ENCODE measurements around the gene HSP90B1.

Gene HSP90B1

DNA sequence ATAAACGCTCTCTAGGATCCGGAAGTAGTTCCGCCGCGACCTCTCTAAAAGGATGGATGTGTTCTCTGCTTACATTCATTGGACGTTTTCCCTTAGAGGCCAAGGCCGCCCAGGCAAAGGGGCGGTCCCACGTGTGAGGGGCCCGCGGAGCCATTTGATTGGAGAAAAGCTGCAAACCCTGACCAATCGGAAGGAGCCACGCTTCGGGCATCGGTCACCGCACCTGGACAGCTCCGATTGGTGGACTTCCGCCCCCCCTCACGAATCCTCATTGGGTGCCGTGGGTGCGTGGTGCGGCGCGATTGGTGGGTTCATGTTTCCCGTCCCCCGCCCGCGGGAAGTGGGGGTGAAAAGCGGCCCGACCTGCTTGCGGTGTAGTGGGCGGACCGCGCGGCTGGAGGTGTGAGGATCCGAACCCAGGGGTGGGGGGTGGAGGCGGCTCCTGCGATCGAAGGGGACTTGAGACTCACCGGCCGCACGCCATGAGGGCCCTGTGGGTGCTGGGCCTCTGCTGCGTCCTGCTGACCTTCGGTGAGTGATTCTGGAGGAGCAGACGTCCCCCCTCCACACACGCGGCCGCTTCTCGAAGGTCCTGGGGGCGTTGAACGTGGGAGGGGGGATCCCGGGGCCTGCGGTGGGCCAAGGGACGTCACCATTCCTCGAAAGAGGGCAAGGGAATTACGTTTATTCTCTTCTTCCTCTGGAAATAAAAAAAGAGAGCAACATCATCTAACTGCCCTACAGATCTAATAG, at the start of gene HSP90B1:
TSS of gene HSP90B1 (plus strand) at position 377 of the 753 bp plus-strand sequence. CDS start at position 483, 106 bp downstream.
- in situ Hi-C loops (cut with MboI; ENCODE audit: low sequenced_read_pairs) = no loop called here

DNA sequence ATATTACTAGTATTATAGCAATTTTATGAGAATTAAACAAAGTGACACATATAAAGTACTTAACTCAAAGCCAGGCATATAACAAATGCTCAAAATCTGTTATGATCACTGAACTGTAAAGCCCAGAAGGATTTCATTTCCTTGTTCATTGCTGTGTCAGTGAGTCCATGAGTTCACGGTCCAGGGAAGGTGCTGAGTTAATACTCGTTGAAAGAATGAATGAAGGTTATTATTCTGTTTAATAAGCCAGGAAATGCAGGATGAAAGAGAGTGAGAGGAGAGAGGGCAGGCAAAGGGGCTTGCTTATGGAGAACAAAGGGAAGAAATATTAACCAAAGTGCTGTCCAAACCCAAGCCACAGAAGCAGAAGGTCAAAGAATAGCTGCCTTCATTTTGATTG, 48.9 kb upstream of the HSP90B1 start:
- in situ Hi-C loops (cut with MboI; ENCODE audit: low sequenced_read_pairs) = loop anchor here (10.0 kb wide), 1 partner anchor 224 kb away; no protein-coding TSS in a partner anchor

DNA sequence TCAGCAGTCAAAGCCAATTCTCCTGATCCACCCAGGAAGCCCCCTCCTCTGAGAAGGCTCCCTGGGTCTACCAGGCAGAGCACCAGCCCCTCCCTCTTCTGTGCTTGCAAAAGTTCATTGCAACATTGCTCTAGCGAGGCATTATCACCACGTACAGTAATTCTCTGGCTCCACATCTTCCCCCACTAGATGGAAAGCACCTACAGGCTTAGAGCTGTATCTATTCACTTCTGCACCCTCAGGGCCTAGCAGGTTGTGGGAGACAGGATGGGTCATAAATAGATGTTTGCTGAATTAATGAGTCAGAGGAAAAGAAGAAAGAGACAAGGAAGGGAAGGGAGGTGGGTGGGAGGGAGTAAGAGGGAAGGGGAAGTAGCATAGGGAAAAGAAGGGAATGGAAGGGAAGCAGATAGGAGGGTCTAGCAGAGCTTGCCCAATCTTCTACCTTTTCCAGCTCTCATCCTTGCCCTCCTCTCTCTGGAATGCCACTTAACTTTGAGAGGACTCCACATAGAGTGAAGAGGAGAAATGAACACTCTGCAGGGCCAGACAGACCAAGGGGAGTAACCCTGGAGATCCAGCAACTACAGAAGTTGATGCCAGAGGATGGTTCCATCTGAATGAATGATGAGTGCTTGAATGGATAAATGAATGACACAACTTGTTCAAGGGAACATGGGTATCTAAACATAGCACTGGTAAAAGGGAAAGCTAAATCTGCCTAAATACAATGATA, 47.2 kb upstream of the HSP90B1 start:
- in situ Hi-C loops (cut with MboI; ENCODE audit: low sequenced_read_pairs) = loop anchor here (10.0 kb wide), 1 partner anchor 222 kb away; no protein-coding TSS in a partner anchor

DNA sequence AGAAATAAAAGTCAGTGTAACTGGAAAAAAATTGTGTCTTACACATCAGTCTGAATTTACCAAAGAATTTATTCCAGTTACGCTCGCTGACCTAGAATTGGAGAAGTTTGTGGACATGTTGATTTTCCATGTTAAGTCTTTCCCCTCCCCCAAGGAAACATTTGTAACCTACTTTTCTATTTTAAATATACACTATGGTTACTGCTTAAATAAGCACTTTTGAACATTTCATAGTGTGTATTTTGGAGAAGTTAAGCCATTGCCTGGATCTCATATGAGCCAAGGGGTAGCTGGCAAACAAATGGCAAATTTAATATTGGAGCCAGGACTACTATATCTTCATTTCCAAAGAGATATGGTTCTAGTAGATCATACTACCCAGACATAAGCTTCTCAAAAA, 46.3 kb upstream of the HSP90B1 start:
- in situ Hi-C loops (cut with MboI; ENCODE audit: low sequenced_read_pairs) = loop anchor here (10.0 kb wide), 1 partner anchor 221 kb away; no protein-coding TSS in a partner anchor

GRCh38 chr12:103884316-103884715, 45.9 kb upstream of the HSP90B1 start:
- in situ Hi-C loops (cut with MboI; ENCODE audit: low sequenced_read_pairs) = loop anchor here (10.0 kb wide), 1 partner anchor 220 kb away; no protein-coding TSS in a partner anchor

- in situ Hi-C loops (cut with MboI; ENCODE audit: low sequenced_read_pairs) = loop anchor here (10.0 kb wide), 1 partner anchor 219 kb away; no protein-coding TSS in a partner anchor
Measured at GRCh38 chr12:103886195-103886797, 43.9 kb upstream of the HSP90B1 start.

- in situ Hi-C loops (cut with MboI; ENCODE audit: low sequenced_read_pairs) = loop anchor here (10.0 kb wide), 1 partner anchor 217 kb away; no protein-coding TSS in a partner anchor
Measured at GRCh38 chr12:103887738-103888137, 42.5 kb upstream of the HSP90B1 start.

DNA sequence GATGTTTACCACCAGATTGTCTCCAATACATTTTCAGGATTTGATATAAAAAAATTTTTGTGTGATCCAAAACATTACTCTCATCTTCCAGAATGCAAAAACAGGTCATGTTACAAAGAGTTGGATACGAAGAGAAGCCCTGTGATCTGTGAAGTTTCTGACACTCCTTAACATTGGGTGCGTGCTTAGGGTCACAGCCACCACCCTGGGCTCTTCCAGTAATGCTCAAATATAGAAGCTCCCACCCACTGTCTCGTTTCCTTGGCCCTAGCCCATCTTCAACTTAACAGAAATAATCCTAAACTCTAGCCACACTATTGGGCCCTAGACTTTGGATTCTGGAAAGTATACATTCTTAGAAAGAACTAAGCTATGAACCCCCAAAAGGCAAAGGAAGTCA, 32.9 kb upstream of the HSP90B1 start:
- in situ Hi-C loops (cut with MboI; ENCODE audit: low sequenced_read_pairs) = no loop called here

DNA sequence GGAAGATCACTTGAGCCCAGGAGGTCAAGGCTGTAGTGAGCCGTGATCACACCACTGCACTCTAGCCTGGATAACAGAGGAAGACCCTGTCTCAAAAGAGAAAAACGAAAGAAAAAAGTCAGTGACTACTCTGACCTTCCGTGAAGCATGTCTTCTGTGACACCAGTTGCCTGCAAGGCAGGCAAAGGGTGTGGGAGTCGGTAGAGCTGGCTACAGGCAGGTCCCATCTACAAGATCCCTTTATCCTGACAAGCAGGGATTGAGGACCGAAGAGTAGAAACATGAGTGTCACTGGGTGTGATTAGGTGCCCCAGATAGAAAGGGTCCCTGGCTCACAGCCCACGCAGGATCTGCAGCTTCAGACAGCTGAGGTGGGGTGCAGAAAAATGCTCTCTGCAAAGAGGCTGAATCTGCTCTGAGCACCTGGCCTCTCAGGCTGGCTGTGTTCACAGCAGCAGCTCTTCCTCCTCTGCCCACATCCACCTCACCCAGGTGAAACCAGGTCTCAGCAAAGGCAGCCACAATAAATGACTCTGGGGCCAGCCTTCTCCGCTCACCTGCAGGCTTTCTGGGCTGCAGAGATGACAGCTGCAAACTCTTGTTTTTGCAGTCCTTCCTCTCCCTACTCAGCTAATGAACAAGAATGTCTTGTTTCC, 28.6 kb upstream of the HSP90B1 start:
- in situ Hi-C loops (cut with MboI; ENCODE audit: low sequenced_read_pairs) = no loop called here

- in situ Hi-C loops (cut with MboI; ENCODE audit: low sequenced_read_pairs) = no loop called here
Measured at GRCh38 chr12:103903993-103904392, 26.2 kb upstream of the HSP90B1 start.

- in situ Hi-C loops (cut with MboI; ENCODE audit: low sequenced_read_pairs) = no loop called here
Measured at GRCh38 chr12:103905730-103906349, 24.4 kb upstream of the HSP90B1 start.

- in situ Hi-C loops (cut with MboI; ENCODE audit: low sequenced_read_pairs) = no loop called here
Measured at GRCh38 chr12:103908246-103908541, 22.0 kb upstream of the HSP90B1 start.

DNA sequence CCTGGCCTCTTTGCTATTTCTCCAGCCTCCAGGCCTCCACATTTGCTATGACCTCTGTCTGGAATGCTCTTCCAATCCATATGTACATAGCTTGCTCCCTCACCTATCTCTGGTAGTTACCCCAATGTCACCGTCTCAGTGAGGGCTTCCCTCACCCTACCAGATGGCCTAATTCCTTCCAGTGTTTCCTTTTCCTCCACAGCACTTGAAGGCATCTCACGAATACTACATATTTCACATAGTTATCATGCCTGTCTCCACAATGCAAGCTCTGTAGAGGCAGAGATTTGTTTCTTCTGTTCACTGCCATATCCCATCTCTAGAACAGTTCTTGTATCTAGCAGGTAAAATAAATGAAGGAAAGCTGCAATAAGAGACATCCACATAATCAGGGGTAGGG, 21.3 kb upstream of the HSP90B1 start:
- in situ Hi-C loops (cut with MboI; ENCODE audit: low sequenced_read_pairs) = no loop called here

- in situ Hi-C loops (cut with MboI; ENCODE audit: low sequenced_read_pairs) = no loop called here
Measured at GRCh38 chr12:103909811-103910210, 20.4 kb upstream of the HSP90B1 start.

GRCh38 chr12:103912069-103912468, 18.1 kb upstream of the HSP90B1 start:
- in situ Hi-C loops (cut with MboI; ENCODE audit: low sequenced_read_pairs) = no loop called here

GRCh38 chr12:103913100-103913499, 17.1 kb upstream of the HSP90B1 start:
- in situ Hi-C loops (cut with MboI; ENCODE audit: low sequenced_read_pairs) = no loop called here

DNA sequence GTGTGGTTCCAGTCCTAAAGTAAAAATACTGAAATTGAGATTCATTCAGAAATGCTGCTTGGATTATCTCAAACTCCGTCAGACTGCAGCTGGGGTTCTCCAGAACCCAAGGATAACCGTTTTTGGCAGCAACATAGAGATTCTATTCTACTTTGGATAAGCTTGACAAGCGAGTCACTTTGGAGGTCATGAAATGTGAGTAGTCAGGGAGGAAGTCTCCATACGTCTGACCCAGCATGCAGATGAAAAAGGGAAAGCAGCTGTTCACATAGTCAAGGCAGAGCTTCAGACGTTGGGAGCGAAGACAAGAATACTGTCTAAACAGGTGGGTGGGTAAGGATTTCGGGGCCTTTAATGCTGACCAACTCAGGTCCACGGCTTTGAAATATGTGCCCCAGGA, 14.9 kb upstream of the HSP90B1 start:
- in situ Hi-C loops (cut with MboI; ENCODE audit: low sequenced_read_pairs) = no loop called here

DNA sequence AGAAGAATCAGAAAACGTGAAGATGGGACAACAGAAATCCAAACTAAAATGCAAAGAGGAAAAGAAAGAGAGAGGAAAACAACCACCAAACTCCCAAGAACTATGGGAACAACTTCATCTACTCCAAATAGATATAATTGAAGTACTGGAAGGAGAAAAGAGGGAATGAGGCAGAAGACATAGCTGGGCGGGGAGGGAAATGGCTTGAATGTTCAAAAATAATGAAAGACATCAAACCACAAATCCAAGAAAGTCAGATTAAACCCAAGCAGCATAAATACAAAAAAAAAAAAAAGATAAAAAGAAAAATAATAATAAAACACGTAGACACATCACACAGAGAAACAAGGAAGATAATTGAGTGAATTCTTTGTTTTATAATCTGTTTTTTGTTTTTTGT, 12.3 kb upstream of the HSP90B1 start:
- in situ Hi-C loops (cut with MboI; ENCODE audit: low sequenced_read_pairs) = no loop called here

DNA sequence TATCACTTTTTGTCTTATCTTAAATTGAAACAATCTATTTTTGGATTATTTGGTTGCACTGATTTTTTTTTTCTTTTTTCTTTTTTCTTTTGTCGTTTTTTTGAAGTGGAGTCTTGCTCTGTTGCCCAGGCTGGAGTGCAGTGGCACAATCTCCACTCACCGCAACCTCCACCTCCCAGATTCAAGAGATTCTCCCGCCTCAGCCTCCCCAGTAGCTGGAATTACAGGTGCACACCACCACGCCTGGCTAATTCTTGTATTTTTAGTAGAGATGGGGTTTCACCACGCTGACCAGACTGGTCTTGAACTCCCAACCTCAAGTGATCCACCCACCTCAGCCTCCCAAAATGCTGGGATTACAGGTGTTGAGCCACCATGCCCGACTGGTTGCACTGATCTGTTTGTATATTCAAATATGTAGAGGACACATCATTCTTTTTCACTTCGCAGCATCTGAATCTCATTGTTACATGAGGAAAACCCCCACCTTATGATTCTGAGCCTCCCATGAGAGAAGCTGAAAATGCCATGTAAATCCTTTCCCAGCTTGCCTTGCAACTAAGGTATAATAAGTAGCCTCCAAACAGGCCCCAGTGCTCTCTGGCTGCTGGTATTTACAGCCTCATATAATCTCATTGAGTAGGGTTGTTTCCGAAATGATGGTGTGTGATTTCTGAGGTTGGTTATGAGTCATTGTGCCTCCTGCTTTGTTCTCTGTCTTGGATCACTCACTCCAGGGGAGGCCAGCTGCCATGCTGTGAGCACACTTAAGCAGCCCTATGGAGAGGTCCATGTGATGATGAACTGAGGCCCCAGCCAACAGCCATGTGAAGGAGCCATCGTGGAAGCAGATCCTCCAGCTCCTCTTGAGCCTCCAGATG, 5.2 kb upstream of the HSP90B1 start:
- in situ Hi-C loops (cut with MboI; ENCODE audit: low sequenced_read_pairs) = no loop called here

GRCh38 chr12:103928682-103929045, 1.5 kb upstream of the HSP90B1 start:
- in situ Hi-C loops (cut with MboI; ENCODE audit: low sequenced_read_pairs) = no loop called here
